Neuronal stem cell (in vitro differentiated cells): ENCODE data around the gene COL20A1.

Experiments
- DNase-seq: peaks from one replicate; pipeline ENCODE4 v3.0.0-alpha.2; 2013; ENCODE audit warnings: low spot score
- H2AFZ ChIP-seq: one replicate; pipeline ENCODE4 v1.6.1; 2013; ENCODE audit warnings: mild to moderate bottlenecking, low read length, inconsistent platforms
- H2AK5ac ChIP-seq: 2 replicates; pipeline ENCODE4 v1.6.1; 2013; ENCODE audit warnings: low read depth, mild to moderate bottlenecking, inconsistent platforms, low read length, moderate library complexity, mixed read lengths
- H2BK120ac ChIP-seq: 2 replicates; pipeline ENCODE4 v1.6.1; 2013; ENCODE audit warnings: low read depth, mild to moderate bottlenecking, inconsistent platforms, low read length, moderate library complexity, mixed read lengths
- H2BK12ac ChIP-seq: one replicate; pipeline ENCODE4 v1.6.1; 2013; ENCODE audit warnings: low read length, inconsistent platforms
- H2BK15ac ChIP-seq: 2 replicates; pipeline ENCODE4 v1.6.1; 2013; ENCODE audit warnings: mild to moderate bottlenecking, low read length, inconsistent platforms, mixed read lengths
- H2BK5ac ChIP-seq: one replicate; pipeline ENCODE4 v1.6.1; 2013; ENCODE audit warnings: inconsistent platforms, mild to moderate bottlenecking, low read length, moderate library complexity
- H3K14ac ChIP-seq: one replicate; pipeline ENCODE4 v1.6.1; 2013; ENCODE audit warnings: low read length, inconsistent platforms
- H3K18ac ChIP-seq: 2 replicates; pipeline ENCODE4 v1.6.1; 2013; ENCODE audit warnings: low read length, inconsistent platforms
- H3K23ac ChIP-seq: 2 replicates; pipeline ENCODE4 v1.6.1; 2013; ENCODE audit warnings: low read depth, mild to moderate bottlenecking, mixed read lengths, low read length, inconsistent platforms; ENCODE audit not compliant: poor library complexity
- H3K27ac ChIP-seq: replicated peaks from 3 replicates; pipeline ENCODE4 v1.5.1; 2013; ENCODE audit warnings: low read length, inconsistent platforms
- H3K27me3 ChIP-seq, 3 experiments: 2 replicates each; pipeline ENCODE4 v1.6.1; 2013; ENCODE audit warnings: low read length in 3 of 3, mild to moderate bottlenecking in 2 of 3, inconsistent platforms in 1 of 3, low read depth in 1 of 3, mixed read lengths in 1 of 3, moderate library complexity in 1 of 3; ENCODE audit not compliant: control insufficient read depth in 3 of 3, insufficient read depth in 3 of 3
- H3K36me3 ChIP-seq, 2 donors: replicated peaks in 1 of 2; 2 replicates each; pipeline ENCODE4 v1.6.1; 2013; ENCODE audit warnings: low read length in 2 of 2; ENCODE audit not compliant: control insufficient read depth in 2 of 2, insufficient read depth in 2 of 2
- H3K4ac ChIP-seq: 2 replicates; pipeline ENCODE4 v1.6.1; 2013; ENCODE audit warnings: inconsistent platforms, mild to moderate bottlenecking, low read length, moderate library complexity
- H3K4me1 ChIP-seq, 2 donors: 1 replicate in 1 of 2; 2 replicates in 1 of 2; pipeline ENCODE4 v1.6.1; 2013; ENCODE audit warnings: low read length in 2 of 2, low read depth in 1 of 2; ENCODE audit not compliant: control insufficient read depth in 2 of 2, insufficient read depth in 1 of 2
- H3K4me2 ChIP-seq: one replicate; pipeline ENCODE4 v1.6.1; 2013; ENCODE audit warnings: mild to moderate bottlenecking, low read length, inconsistent platforms; ENCODE audit not compliant: insufficient read depth, poor library complexity, severe bottlenecking
- H3K4me3 ChIP-seq, 2 donors: 2 replicates each; pipeline ENCODE4 v1.5.1; 2013; ENCODE audit warnings: low read length in 2 of 2, mild to moderate bottlenecking in 2 of 2, inconsistent platforms in 1 of 2, moderate library complexity in 1 of 2
- H3K79me1 ChIP-seq: one replicate; pipeline ENCODE4 v1.6.1; 2013; ENCODE audit warnings: low read depth, mild to moderate bottlenecking, inconsistent platforms, low read length, moderate library complexity
- H3K9ac ChIP-seq: one replicate; pipeline ENCODE4 v1.6.1; 2013; ENCODE audit warnings: mild to moderate bottlenecking, low read depth, low read length, inconsistent platforms; ENCODE audit not compliant: poor library complexity
- H3K9me3 ChIP-seq, 2 donors: replicated peaks in 1 of 2; 2 replicates each; pipeline versions ENCODE3 to v1.6.1; 2013; ENCODE audit warnings: low read length in 2 of 2, mild to moderate bottlenecking in 2 of 2, inconsistent platforms in 1 of 2, low read depth in 1 of 2, mixed read lengths in 1 of 2, moderate library complexity in 1 of 2; ENCODE audit not compliant: control insufficient read depth in 2 of 2, insufficient read depth in 1 of 2
- H4K8ac ChIP-seq: one replicate; pipeline ENCODE4 v1.6.1; 2013; ENCODE audit warnings: low read depth, mild to moderate bottlenecking, inconsistent platforms, low read length, moderate library complexity
- H4K91ac ChIP-seq: one replicate; pipeline ENCODE4 v1.6.1; 2013; ENCODE audit warnings: low read length, low read depth, mild to moderate bottlenecking, inconsistent platforms; ENCODE audit not compliant: poor library complexity
- WGBS, 2 donors: extraction: QIAGEN DNeasy Blood & Tissue Kit; methylation state at CpG; one replicate each; pipeline ENCODE4 v1.1.7; 2013; ENCODE audit warnings: missing lambda C conversion rate in 2 of 2, mixed read lengths in 1 of 2; ENCODE audit not compliant: insufficient read length in 2 of 2, insufficient replicate concordance in 1 of 2; ENCODE audit errors: extremely low coverage in 2 of 2; 5-methylcytosine and 5-hydroxymethylcytosine counted together

Gene COL20A1

DNA sequence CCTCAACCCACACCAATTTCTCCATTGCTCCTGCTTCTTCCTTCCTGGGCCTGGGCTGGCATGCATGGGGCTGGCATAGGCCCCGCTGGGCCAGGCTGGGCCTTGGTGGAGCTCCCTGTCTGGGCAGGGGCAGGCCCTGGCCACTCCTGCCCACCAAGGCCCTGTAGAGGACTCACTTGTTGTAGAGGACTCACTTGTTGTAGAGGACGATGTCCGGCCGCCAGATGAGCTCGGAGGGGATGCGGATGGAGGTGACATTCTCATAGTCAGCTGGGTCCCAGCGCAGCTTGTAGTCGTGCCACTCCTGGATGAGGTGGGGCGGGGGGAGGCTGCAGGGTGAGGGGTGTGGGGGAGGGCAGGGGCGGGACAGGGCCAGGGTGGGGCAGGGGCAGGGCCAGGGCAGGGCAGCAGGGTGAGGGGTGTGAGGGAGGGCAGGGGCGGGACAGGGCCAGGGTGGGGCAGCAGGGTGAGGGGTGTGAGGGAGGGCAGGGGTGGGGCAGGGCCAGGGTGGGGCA is 62.9 kb downstream of the COL20A1 start:
- no peak overlapping the region for H3K27ac ChIP-seq
- no peak overlapping the region for H2BK15ac ChIP-seq
- peak overlapping the region; percentile 32 for H2AK5ac ChIP-seq
- no peak for DNase-seq
- no peak overlapping the region for H3K9ac ChIP-seq
- H3K18ac ChIP-seq: no peak overlapping the region
- no peak overlapping the region for H2BK5ac ChIP-seq
- no peak overlapping the region for H4K91ac ChIP-seq
- H3K79me1 ChIP-seq: peaks cover 3% of the 10 kb centered on the region
- H3K4me2 ChIP-seq: no peak overlapping the region
- H3K36me3 ChIP-seq: no peaks in the 10 kb centered on the region
- H3K4me3 ChIP-seq: no peak overlapping the region
- peaks cover 6 to 12% of the 10 kb centered on the region in 2 donors for H3K4me1 ChIP-seq
- H4K8ac ChIP-seq: no peak overlapping the region
- H3K27me3 ChIP-seq: peaks cover 0 to 36% (median 17%) of the 10 kb centered on the region in 3 experiments
- H2AFZ ChIP-seq: no peak overlapping the region
- no peak overlapping the region for H2BK12ac ChIP-seq
- H2BK120ac ChIP-seq: no peak overlapping the region
- H3K9me3 ChIP-seq: peaks cover 1 to 2% of the 10 kb centered on the region in 2 donors
- no peak overlapping the region for H3K23ac ChIP-seq
- H3K14ac ChIP-seq: peak overlapping the region; percentile 25
- no CpG with 5 or more reads among the region's 11 CpGs for WGBS, 2 donors
- no peak overlapping the region for H3K4ac ChIP-seq

DNA sequence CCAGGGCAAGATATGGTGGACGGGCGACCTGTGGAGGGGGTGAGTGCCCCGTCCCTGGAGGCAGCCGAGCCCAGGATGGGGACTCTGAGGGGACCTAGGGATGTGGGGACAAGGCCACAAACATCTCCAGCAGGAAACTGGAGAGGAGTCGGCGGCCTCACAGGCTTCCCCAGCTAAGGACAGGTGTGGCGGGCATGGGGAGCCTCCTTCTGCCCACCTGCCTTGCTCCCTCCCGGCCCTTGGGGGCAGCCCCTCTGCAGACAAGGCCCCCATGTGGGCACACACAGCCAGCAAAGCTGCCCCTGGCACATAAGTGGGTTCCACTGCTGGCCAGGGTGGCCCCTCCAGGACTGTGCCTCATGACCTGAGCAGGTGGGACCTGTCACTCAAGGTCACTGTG is 63.5 kb downstream of the COL20A1 start:
- Histone ChIP-seq H4K8ac (no peak overlapping the region), H3K4me2 (no peak overlapping the region), H3K14ac (peak overlapping the region; percentile 82), H3K4me3 (no peak overlapping the region), H2BK120ac (no peak overlapping the region), H3K4ac (no peak overlapping the region), H3K79me1 (peaks cover 2% of the 10 kb centered on the region), H3K9ac (no peak overlapping the region), H3K9me3 (no peaks in the 10 kb centered on the region), H3K23ac (no peak overlapping the region), H2BK12ac (no peak overlapping the region), H4K91ac (no peak overlapping the region), H2BK15ac (peak overlapping the region; percentile 55), H2AK5ac (peak overlapping the region; percentile 94), H2AFZ (no peak overlapping the region), H3K27ac (no peak overlapping the region), H3K18ac (no peak overlapping the region), H3K36me3 (no peaks in the 10 kb centered on the region), H3K4me1 (peaks cover 6 to 12% of the 10 kb centered on the region in 2 donors), H3K27me3 (peaks cover 0 to 41% (median 22%) of the 10 kb centered on the region in 3 experiments), H2BK5ac (no peak overlapping the region)
- no peak for DNase-seq
- no CpG with 5 or more reads among the region's 8 CpGs for WGBS, 2 donors

DNA sequence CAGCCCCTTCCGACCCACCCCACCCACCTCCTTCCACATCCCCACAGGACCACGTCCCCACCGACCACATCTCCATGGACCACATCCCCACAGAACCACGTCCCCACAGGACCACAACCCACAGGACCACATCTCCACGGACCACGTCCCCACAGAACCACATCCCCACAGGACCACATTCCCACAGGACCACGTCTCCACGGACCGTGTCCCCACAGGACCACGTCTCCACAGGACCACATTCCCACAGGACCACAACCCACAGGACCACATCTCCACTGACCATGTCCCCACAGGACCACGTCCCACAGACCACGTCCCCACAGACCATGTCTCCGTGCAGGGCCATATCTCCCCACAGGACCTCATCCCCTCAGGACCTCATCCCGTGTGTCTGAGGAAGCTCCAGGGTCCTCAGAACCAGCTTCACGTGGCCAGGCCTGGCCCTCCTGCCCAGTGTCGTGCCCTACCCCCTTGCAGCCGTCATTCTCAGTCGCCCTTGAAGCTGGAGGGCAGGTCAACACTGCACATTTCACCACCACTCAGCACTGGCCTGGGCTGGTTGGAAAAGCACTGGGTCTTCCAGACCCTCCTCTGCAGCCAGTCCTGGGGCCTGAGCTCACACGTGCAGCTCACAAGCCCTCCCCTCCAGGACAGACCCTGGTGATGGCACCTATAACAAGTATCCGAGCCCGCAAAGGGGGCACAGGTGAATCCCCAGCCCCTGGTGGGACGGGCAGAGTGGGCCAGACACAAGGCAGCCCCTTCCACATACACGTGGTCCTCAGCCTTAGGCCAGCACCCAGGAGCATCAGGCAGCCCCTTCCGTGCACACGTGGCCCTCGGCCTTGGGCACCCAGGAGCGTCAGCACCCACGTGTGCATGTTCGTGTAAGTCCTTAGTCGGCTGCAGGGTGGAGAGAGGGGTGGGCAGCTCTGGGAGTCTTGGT is 64.2 kb downstream of the COL20A1 start:
- Histone ChIP-seq H3K4ac (no peak overlapping the region), H3K79me1 (no peaks in the 10 kb centered on the region), H2BK12ac (peak overlapping the region; percentile 30), H2BK5ac (no peak overlapping the region), H4K91ac (no peak overlapping the region), H3K4me3 (no peak overlapping the region), H3K36me3 (no peaks in the 10 kb centered on the region), H3K27ac (no peak overlapping the region), H4K8ac (no peak overlapping the region), H3K9ac (no peak overlapping the region), H3K18ac (no peak overlapping the region), H3K9me3 (no peaks in the 10 kb centered on the region), H2BK120ac (no peak overlapping the region), H3K23ac (no peak overlapping the region), H3K4me2 (no peak overlapping the region), H3K4me1 (peaks cover 8 to 9% of the 10 kb centered on the region in 2 donors), H2BK15ac (no peak overlapping the region), H3K14ac (peak overlapping the region; percentile 39), H3K27me3 (peaks cover 0 to 48% (median 29%) of the 10 kb centered on the region in 3 experiments), H2AFZ (no peak overlapping the region), H2AK5ac (peak overlapping the region; percentile 94)
- DNase-seq: no peak
- WGBS, 2 donors: no CpG with 5 or more reads among the region's 30 CpGs
